ENCODE data around the gene EIF4E3.

GRCh38 chr3:71733319-71733718, 8.1 kb upstream of the EIF4E3 start:
- no peak for TF ChIP-seq EZH2 (IDR thresholded peaks at IDR 0.05; ENCODE audit: low read length, unreplicated experiment)
- TF ChIP-seq CTCF (conservative IDR thresholded peaks at IDR 0.05; ENCODE audit: low read depth, low read length) = no peak
- no peak for TF ChIP-seq EZH2phosphoT487 (IDR thresholded peaks at IDR 0.05; ENCODE audit: borderline replicate concordance, low read length)
